MM.1S (cell line): Measurements from ENCODE around the gene OSBP.

ENCODE experiments used
- EZH2 ChIP-seq: fragments of 300-600 bp; sonication (generic); optimal IDR thresholded peaks from 2 replicates; pipeline ENCODE3; 2017; ENCODE audit warnings: low read depth, mild to moderate bottlenecking, antibody characterized with exemption, low read length, mixed read lengths
- EZH2phosphoT487 ChIP-seq: fragments of 300-600 bp; sonication (generic); IDR thresholded peaks from 2 replicates; pipeline ENCODE4 v1.6.1; 2018; ENCODE audit warnings: antibody characterized with exemption, low read length

- no peak for TF ChIP-seq EZH2
- no peak for TF ChIP-seq EZH2phosphoT487
These were observed 59.9 kb downstream of the OSBP start for GRCh38 chr11:59555601-59556114.
